C4-2B (cell line): Measurements from ENCODE around the gene NEUROD6.

Experiments
- H3K27ac ChIP-seq: fragments of 450-650 bp; 2 replicates; pipeline ENCODE4 v1.5.1; 2017
- ZFX ChIP-seq: fragments of 450-650 bp; IDR thresholded peaks from 2 replicates; pipeline ENCODE4 v1.6.1; 2017
- TF ChIP-seq, protein P1 (sequence below): fragments of 450-650 bp; conservative IDR thresholded peaks from 2 replicates; pipeline ENCODE4 v1.5.1; 2017; ENCODE audit warnings: mild to moderate bottlenecking

NEUROD6 gene

DNA sequence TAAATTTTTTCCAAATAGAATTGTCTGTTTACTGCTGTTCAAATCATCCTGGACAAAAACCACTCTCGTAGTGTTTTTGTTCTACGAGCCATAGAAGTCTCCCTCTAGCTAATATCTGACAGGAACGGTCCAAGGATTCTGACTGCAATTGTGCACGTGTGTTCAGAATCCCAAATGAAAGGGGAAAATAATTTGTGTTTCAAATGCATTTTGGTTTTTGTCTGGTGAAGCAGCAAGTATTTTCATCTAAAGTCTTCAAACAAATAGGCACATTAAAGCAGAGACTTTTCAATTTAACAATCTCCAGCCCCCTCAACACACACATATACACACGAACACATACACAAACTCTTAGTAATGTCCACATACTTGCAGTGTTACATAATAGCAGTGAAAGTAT is 475 bp downstream of the NEUROD6 start:
- no peak overlapping the region for H3K27ac ChIP-seq
- no peak for TF ChIP-seq ZFX
- TF ChIP-seq, protein P1, sequence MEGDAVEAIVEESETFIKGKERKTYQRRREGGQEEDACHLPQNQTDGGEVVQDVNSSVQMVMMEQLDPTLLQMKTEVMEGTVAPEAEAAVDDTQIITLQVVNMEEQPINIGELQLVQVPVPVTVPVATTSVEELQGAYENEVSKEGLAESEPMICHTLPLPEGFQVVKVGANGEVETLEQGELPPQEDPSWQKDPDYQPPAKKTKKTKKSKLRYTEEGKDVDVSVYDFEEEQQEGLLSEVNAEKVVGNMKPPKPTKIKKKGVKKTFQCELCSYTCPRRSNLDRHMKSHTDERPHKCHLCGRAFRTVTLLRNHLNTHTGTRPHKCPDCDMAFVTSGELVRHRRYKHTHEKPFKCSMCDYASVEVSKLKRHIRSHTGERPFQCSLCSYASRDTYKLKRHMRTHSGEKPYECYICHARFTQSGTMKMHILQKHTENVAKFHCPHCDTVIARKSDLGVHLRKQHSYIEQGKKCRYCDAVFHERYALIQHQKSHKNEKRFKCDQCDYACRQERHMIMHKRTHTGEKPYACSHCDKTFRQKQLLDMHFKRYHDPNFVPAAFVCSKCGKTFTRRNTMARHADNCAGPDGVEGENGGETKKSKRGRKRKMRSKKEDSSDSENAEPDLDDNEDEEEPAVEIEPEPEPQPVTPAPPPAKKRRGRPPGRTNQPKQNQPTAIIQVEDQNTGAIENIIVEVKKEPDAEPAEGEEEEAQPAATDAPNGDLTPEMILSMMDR: no peak

DNA sequence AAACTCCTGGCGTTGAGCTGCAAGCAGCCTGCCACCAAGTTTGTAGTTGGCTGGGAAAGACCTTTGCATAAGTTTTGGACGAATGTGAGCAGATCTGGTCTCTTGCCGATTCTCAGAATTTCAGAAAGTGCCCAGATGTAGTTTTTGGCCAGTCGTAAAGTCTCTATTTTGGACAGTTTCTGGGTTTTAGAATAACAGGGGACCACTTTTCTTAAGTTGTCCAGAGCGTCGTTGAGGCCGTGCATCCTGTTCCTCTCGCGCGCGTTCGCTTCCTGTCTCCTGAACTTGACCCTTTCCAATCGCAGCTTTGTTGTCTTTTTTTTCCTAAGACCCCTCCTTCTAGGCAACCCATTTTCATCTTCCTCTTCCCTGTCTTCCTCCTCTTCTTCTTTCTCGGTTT is 1.8 kb downstream of the NEUROD6 start:
- TF ChIP-seq, protein P1: no peak
- TF ChIP-seq ZFX: no peak
- no peak overlapping the region for H3K27ac ChIP-seq

DNA sequence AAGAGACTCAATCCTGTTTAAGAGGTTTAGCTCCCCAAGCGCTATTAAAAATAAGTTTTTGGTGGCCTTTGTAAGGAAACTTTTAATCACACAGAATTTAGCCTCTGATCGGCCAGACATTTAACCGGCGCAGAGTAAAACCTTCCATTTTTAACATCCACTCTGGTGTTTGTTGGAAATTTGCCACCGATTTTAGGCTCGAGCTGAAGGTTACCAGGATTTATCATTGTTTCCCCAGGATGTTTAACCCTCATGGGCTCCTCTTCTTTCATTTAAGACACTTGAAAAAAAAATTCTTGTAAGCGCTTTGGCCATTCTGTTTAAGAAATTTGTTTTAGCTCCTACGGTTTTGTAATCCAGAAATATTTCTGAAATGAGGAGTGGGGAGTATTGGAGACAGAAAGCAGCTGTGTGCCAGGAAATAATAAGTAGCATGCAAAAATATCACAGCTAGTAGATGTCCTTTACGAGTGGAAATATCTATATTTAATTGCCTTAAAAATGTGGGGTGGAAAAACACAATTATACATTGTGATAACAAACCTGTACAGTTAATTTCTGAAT is 3.4 kb downstream of the NEUROD6 start:
- TF ChIP-seq ZFX: no peak
- TF ChIP-seq, protein P1: no peak
- H3K27ac ChIP-seq: no peak overlapping the region

DNA sequence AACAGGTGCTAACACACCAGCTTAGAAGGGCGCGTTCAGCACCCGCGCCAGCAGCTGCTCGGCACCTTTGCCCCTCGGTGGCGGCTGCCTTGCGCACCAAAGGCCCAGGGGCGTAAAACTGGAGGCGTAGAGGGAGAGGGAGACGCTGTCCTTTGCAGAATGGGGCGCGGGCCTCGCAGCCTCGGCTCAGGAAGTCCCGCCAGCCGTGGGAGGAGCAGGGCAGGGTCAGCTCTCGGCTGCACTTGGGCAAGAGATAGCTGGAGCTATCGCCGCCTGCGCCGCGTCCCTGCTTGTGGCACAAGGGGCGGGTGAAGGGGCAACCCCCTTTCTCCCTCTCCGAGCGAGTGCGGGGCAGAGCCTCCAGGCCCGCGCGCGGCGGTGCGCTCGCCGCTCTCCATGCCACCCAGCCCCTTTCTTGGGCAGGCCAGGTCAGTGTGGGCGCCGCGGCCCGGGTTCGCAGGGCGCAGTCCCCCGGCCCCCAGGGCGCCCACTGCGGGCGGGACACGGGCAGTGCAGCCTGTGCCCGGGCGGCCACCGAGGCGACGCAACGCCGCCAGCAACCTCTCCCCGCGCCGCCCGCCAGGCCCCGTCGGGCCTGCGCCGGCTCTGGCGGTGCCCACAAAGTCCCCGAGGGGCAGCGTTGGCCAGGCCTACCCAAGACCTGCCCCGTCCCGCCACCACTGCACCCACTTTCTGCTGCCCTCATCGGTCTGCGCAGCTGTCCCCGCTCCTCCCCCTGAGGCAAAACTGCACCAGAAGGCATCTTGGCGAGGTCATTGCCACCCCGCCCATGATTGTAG is 4.1 kb downstream of the NEUROD6 start:
- TF ChIP-seq, protein P1: peak; percentile 43
- TF ChIP-seq ZFX: no peak
- no peak overlapping the region for H3K27ac ChIP-seq

DNA sequence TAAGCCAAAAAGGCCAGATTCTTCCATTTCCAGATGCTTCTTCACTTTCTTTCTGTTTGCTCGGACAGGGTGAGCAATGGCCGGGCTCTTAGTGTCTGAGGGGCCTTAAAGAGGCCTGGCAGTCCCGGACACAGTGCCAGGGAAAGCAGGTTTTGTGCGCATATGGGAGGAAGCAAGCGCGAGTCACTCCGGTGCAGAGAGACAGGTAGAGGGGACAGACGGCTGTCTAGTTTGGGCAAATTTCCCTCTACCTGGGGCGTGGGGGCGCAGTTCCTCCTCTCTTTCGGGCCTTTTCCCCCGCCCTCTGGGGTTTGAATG is 4.7 kb downstream of the NEUROD6 start:
- H3K27ac ChIP-seq: no peak overlapping the region
- TF ChIP-seq ZFX: no peak

DNA sequence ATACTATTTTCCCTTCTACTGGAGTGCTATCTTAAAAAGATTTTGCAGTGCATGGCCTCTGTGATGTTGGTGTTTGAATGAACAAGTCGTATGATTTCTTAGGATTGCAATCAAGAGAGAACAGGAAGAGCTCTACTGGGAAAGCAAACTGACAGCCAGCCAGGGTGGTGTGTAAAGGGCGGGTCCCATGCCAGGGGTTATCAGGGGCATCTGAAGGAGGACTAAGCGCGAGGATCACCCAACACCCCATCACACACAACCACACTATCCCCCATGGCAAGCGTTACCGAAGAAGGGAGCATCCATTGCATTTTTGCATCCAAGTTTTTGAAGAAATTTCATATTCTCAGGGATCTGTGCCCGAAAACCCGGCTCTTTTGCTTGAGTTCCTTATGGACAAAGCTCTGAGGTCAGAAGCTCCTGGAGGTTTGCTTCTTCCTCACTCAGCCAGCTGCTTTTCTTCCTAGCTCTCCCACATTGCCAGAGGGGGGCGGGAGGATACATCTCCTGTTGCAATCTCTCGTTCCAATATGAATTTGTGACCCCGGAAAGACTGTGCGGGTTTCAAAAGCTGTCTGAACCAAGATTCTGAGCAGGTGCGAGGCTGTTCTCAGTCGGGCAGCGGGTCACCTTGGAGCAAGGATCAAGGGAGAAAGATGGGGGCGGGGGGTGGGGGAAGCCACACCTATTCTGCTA is 5.2 kb downstream of the NEUROD6 start:
- no peak overlapping the region for H3K27ac ChIP-seq
- no peak for TF ChIP-seq ZFX
- TF ChIP-seq, protein P1: no peak

DNA sequence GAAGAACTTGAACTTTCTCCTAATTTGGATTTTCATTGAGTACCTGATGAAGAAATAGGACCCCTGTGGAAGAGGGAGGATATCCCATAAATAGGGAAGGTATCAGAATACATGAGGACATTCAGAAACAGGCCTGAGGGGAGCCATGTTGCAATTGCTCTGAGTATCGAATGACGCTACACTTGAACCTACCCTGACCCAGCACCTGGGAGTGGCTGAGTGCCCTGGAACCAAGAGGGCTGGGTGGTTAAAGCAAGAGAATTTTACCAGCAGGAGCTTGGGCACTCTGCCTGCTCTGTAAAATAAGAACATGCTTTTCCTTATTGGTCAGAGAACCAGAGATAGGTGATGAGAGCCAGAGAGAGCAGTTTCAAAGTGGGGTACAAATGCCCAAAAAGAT is 7.2 kb downstream of the NEUROD6 start:
- TF ChIP-seq, protein P1: no peak
- TF ChIP-seq ZFX: no peak
- no peak overlapping the region for H3K27ac ChIP-seq
